Fibroblast of pulmonary artery (primary cell): Measurements from ENCODE around the gene RAI14.
A peak's percentile ranks its signal among the peaks of the same experiment; 100 is the strongest.

Source experiments
- DNase-seq: peaks from one replicate; pipeline ENCODE4 v3.0.0-alpha.2; 2010; ENCODE audit warnings: low read depth
- H3K4me3 ChIP-seq: replicated peaks from 2 replicates; pipeline ENCODE4 v1.5.1; 2011; ENCODE audit warnings: low read depth, mild to moderate bottlenecking, control low read depth, low read length, moderate library complexity
- TF ChIP-seq, protein P1 (sequence below): IDR thresholded peaks from 2 replicates; pipeline ENCODE4 v1.5.1; 2011; ENCODE audit warnings: mild to moderate bottlenecking, control low read depth, low read length, inconsistent platforms; ENCODE audit errors: missing control alignments

Gene RAI14

DNA sequence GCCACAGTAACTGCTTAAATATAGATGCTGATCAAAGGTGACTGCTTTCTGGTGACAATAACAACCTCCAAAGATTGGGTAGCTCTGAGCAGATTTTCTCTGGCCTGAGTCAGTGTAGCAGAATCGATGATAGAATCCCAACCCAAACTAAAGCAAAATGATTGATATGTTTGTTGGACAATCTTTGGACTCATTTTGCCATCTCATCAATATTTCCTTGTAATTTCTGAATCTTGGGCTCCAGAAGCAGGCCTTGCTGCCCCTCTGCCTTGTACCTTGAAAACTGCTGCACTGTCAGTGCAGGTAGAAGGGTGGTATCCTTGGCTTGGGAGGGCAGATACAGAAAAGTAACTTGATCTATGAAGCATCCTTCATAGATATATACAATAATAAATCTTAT, 201.8 kb downstream of the RAI14 start:
- TF ChIP-seq, protein P1, sequence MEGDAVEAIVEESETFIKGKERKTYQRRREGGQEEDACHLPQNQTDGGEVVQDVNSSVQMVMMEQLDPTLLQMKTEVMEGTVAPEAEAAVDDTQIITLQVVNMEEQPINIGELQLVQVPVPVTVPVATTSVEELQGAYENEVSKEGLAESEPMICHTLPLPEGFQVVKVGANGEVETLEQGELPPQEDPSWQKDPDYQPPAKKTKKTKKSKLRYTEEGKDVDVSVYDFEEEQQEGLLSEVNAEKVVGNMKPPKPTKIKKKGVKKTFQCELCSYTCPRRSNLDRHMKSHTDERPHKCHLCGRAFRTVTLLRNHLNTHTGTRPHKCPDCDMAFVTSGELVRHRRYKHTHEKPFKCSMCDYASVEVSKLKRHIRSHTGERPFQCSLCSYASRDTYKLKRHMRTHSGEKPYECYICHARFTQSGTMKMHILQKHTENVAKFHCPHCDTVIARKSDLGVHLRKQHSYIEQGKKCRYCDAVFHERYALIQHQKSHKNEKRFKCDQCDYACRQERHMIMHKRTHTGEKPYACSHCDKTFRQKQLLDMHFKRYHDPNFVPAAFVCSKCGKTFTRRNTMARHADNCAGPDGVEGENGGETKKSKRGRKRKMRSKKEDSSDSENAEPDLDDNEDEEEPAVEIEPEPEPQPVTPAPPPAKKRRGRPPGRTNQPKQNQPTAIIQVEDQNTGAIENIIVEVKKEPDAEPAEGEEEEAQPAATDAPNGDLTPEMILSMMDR: no peak
- no peak overlapping the region for H3K4me3 ChIP-seq
- no peak for DNase-seq

DNA sequence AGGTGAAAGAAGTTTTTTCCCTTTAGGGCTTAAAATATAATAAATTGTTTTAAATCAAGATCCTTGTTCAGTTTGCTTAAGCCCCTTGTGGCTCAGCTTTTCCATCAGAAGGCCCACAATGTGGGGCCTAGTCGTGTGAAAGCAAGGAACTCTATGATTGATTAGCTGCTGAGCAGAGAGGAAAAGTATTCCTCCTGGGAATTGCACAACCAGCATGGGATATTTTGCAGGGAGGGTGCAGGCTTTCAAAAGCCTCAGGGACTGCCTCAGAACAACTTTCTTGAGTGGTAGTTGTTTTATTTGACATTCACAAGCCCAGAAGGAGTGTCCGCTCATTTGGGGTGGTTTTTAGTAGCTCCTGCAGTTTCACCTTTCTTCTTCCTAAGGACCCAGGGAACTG, 202.7 kb downstream of the RAI14 start:
- no peak overlapping the region for H3K4me3 ChIP-seq
- DNase-seq: peak; percentile 52
- TF ChIP-seq, protein P1: no peak

DNA sequence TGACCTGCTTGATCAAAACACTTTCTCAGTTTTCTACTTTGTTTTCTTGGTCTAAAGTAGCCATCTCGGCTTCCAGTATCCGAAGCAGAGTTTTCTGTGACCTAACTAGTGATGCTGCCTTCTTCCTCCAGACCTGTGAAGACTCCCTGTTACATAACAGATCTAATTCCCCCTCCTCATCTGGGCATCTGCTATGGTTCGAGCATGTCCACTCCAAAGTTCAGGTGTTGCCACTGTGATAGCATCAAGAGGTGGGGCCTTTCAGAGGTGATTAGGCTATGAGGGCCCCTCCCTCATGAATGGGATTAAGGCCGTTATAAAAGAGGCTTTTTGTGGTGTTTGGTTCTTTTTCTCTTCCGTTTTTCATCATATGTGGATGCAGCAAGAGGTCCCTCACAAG, 203.1 kb downstream of the RAI14 start:
- no peak overlapping the region for H3K4me3 ChIP-seq
- DNase-seq: no peak
- TF ChIP-seq, protein P1: no peak

DNA sequence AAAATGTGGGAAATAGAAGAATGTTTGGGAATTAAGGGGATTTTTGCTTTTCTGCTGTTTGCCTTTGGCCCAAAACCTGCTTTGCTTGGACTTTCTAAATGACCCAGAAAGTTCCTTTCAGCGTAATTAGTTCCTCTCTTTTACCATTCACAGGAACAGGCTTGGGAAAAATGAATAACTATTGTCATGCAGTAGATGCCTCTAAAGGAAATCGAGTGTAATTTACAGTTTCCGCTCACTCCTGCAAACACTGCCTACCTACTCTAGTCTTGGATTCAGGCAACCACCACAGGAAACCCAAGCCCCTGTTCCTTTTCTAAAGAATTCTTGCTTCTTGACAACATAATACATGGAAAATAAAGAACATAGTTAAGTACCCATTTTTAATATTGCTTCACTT, 207.8 kb downstream of the RAI14 start:
- DNase-seq: no peak
- TF ChIP-seq, protein P1: no peak
- no peak overlapping the region for H3K4me3 ChIP-seq

DNA sequence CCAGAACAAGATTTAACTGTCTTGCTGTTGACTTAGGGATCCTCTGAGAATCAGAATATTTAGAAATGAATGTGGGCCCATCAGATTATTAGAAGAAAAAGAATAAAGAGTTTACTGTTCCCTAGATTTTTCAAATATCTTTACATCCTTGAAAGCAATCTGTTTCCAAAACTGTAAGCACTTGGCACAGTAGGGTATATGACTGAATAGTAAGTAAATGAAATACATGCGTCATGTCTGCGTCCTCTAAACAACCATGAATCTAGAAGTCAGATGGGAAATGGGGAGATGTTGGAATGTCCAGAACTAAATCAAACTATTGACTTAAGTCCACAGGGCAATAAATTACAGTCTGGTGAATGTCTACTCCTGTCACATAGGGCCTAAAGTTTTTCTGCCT, 209.0 kb downstream of the RAI14 start:
- peak; percentile 3 for DNase-seq
- TF ChIP-seq, protein P1: no peak
- H3K4me3 ChIP-seq: no peak overlapping the region

DNA sequence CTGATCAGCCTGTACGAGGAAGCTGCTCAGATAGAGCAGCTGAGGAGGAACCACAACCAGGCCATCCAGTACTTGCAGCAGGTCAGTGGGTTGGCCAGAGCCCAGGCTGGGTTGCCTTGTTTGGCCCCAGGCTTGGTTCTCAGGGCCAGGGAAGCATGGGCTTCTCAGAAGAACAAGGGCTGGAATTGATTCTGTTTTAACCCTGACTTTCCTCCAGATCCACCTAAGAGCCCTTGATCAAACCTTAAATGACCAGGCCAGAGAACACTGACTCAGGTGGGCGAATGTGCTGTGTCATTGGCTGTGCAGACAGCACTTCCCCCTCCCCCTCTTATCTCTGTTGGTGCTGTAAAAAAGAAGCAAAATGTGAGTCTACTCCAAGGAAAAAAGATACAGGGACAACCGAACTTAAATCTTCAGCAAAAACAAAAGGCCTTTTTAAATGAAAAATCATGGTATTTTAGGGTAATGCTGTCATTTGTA, 210.9 kb downstream of the RAI14 start:
- H3K4me3 ChIP-seq: no peak overlapping the region
- no peak for DNase-seq
- TF ChIP-seq, protein P1: no peak

DNA sequence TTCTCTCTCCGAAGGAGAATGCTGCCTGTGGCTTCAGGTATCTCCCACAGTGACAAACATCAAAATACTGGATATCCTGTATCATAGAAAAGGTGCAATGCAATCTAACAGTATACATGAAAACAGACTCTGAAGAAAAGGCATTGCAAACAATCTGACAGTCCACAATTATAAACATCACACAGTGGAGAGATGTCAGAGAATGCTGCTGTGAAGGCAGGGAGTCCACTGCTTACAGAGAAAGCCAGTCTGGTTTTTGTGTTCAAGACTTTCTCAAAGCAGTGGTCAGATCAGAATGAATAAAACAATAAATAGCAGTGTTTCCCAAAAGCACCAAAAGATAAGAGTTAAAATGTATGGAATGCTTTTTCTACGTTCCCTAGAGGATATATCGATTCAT, 211.5 kb downstream of the RAI14 start:
- no peak for DNase-seq
- no peak overlapping the region for H3K4me3 ChIP-seq
- TF ChIP-seq, protein P1: no peak
